ENCODE measurements around the gene ANXA2.

The ANXA2 gene

DNA sequence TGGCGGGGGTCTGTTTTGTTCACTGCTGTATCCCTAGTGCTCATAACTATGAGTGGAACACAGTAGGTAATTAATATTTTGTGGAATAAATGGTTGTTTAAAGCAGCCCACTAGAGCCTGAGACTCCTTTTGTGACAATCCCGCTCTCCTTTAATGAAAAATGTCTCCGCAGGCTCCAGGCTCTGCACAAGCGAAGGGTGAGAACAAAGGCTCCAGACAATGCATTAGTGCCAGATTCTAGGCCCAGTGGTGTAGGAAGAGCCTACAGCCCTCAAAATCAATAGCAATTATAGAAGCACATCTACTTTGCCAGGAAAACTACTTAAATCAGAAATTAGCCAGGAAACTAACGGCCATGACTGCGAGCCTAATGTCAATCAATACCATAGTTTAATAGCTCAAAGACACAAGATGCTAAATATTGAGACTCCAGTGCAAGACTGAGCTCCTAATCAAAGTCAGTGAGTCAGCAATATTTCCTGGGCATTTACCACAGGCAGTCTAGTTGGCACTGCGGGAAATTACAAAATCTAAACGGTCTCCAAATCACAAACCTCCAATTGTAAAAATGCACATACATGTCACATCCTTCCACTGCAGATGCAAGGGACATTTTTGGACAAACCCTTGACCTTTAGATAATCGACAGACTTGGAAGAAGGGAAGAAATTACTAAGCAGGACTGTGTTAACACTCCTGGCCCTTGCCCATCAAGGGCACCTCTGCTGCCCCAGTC is 2.3 kb downstream of the ANXA2 start:
- H3K4me2 ChIP-seq: peak overlapping the region; percentile 81 to 99 (median 94); a peak in 21 of 22 replicates
- peaks cover 28 to 81% (median 73%) of the 10 kb centered on the region in 10 experiments for H3K4me1 ChIP-seq
- peak overlapping the region in 8 of 10 experiments; percentile 69 to 99 (median 90); a peak in 15 of 20 replicates for H3K4me3 ChIP-seq
- H3K9me3 ChIP-seq (replicated peaks in 1 of 11): no peaks in the 10 kb centered on the region
- no peak for TF ChIP-seq Cebpa-rat (IDR thresholded peaks at IDR 0.05)
- peaks cover 14 to 66% (median 53%) of the 10 kb centered on the region in 11 experiments; a peak in 21 of 22 replicates for H3K36me3 ChIP-seq
- peak overlapping the region in 9 of 11 experiments; percentile 12 to 98 (median 96); a peak in 12 of 22 replicates for H3K9ac ChIP-seq
- peaks cover 0 to 72% (median 63%) of the 10 kb centered on the region in 11 experiments; a peak in 20 of 22 replicates for H4K20me1 ChIP-seq
- no peaks in the 10 kb centered on the region for H3K27me3 ChIP-seq
- H3K27ac ChIP-seq: peak overlapping the region; percentile 14 to 98 (median 40); a peak in 19 of 22 replicates

GRCh38 chr15:60394689-60395097 is 3.1 kb downstream of the ANXA2 start:
- H3K4me3 ChIP-seq: peak overlapping the region in 6 of 10 experiments; percentile 69 to 99 (median 94); a peak in 10 of 20 replicates
- H3K27me3 ChIP-seq: no peaks in the 10 kb centered on the region
- H3K9ac ChIP-seq: peak overlapping the region in 5 of 11 experiments; percentile 34 to 98 (median 96); a peak in 9 of 22 replicates
- H4K20me1 ChIP-seq: peaks cover 0 to 80% (median 71%) of the 10 kb centered on the region in 11 experiments; a peak in 21 of 22 replicates
- peaks cover 29 to 85% (median 79%) of the 10 kb centered on the region in 10 experiments for H3K4me1 ChIP-seq
- no peak for TF ChIP-seq Cebpa-rat (IDR thresholded peaks at IDR 0.05)
- peak overlapping the region in 8 of 11 experiments; percentile 81 to 99 (median 92); a peak in 15 of 22 replicates for H3K4me2 ChIP-seq
- peak overlapping the region in 8 of 11 experiments; percentile 18 to 98 (median 75); a peak in 11 of 22 replicates for H3K27ac ChIP-seq
- H3K9me3 ChIP-seq (replicated peaks in 1 of 11): no peaks in the 10 kb centered on the region
- peaks cover 14 to 73% (median 61%) of the 10 kb centered on the region in 11 experiments; a peak in 21 of 22 replicates for H3K36me3 ChIP-seq

GRCh38 chr15:60392986-60393790 is 4.6 kb downstream of the ANXA2 start:
- TF ChIP-seq Cebpa-rat (IDR thresholded peaks at IDR 0.05): peak in 1 of 11 experiments; percentile 44; a peak in 2 of 22 replicates
- H3K27ac ChIP-seq: peak overlapping the region in 4 of 11 experiments; percentile 27 to 98 (median 91); a peak in 5 of 22 replicates
- peaks cover 0 to 95% (median 86%) of the 10 kb centered on the region in 11 experiments; a peak in 21 of 22 replicates for H4K20me1 ChIP-seq
- H3K9ac ChIP-seq: peak overlapping the region in 4 of 11 experiments; percentile 9 to 97 (median 94); a peak in 7 of 22 replicates
- no peaks in the 10 kb centered on the region; a peak in 1 of 22 replicates for H3K9me3 ChIP-seq (replicated peaks in 1 of 11)
- H3K4me1 ChIP-seq: peaks cover 28 to 84% (median 74%) of the 10 kb centered on the region in 10 experiments
- peak overlapping the region in 5 of 10 experiments; percentile 16 to 99 (median 93); a peak in 8 of 20 replicates for H3K4me3 ChIP-seq
- H3K36me3 ChIP-seq: peaks cover 14 to 88% (median 68%) of the 10 kb centered on the region in 11 experiments; a peak in 21 of 22 replicates
- H3K27me3 ChIP-seq: no peaks in the 10 kb centered on the region
- peak overlapping the region in 10 of 11 experiments; percentile 5 to 99 (median 89); a peak in 17 of 22 replicates for H3K4me2 ChIP-seq

DNA sequence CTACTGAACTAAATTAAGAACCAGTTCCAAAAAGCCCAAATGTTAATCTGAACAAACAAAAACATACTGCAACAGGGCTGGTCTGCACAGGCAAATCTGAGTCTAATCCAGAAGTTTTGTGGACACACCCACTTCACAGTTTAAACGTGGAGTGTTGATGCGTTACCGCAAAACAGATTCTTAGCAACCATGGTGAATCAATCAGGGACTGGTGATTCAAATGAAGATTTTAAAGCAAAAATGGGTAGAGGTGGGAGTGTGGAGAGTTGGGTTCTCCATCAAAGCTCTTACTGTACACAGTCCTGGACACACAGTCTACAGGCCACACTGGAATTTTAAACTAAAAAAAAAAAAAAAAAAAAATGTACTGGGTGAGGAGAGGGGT is 5.2 kb downstream of the ANXA2 start:
- peak overlapping the region in 3 of 11 experiments; percentile 92 to 97 (median 96); a peak in 5 of 22 replicates for H3K9ac ChIP-seq

DNA sequence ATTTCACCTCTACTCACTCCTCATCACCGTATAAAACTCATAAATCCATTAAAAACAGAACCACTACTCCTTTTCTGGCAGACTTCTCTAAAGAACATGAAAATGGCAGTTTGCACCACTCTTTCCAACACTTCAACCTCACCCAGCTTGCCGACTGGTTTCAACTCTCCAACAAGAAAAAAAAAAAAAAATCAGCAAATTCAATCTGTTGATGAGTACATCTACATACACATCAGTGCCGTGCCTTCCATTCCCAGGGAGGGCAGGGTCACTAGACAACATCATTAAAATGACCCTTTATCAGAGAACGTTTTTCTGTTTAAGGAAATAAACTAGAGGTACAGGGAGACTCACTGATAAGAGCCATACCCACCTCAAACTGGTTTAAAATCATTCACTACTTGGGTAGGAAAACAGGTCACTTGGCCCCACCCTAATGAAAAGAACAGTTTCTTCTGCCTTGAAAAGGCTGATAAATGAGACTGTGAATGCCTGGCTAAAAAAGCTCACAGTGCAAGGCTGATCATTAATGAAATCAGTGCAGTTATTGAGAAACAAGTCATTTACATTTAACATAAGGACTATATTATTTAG is 6.0 kb downstream of the ANXA2 start:
- peaks cover 22 to 96% (median 72%) of the 10 kb centered on the region in 10 experiments for H3K4me1 ChIP-seq
- peak overlapping the region in 2 of 10 experiments; percentile 1 to 7; a peak in 2 of 20 replicates for H3K4me3 ChIP-seq
- H4K20me1 ChIP-seq: peaks cover 0 to 100% (median 99%) of the 10 kb centered on the region in 11 experiments; a peak in 21 of 22 replicates
- H3K27me3 ChIP-seq: no peaks in the 10 kb centered on the region
- peak overlapping the region in 2 of 11 experiments; percentile 46 to 96; a peak in 3 of 22 replicates for H3K27ac ChIP-seq
- H3K9me3 ChIP-seq (replicated peaks in 1 of 11): peaks cover 0 to 9% (median 0%) of the 10 kb centered on the region in 11 experiments; a peak in 2 of 22 replicates
- TF ChIP-seq Cebpa-rat (IDR thresholded peaks at IDR 0.05): no peak
- peak overlapping the region in 3 of 11 experiments; percentile 31 to 97 (median 92); a peak in 4 of 22 replicates for H3K9ac ChIP-seq
- H3K36me3 ChIP-seq: peaks cover 14 to 100% (median 81%) of the 10 kb centered on the region in 11 experiments; a peak in 21 of 22 replicates
- H3K4me2 ChIP-seq: peak overlapping the region in 5 of 11 experiments; percentile 37 to 99 (median 97); a peak in 10 of 22 replicates

More for the DNA sequence above, 5.2 kb downstream of the ANXA2 start:
- Histone ChIP-seq H3K27me3 (no peaks in the 10 kb centered on the region), H3K9me3 (replicated peaks in 1 of 11) (peaks cover 0 to 4% (median 0%) of the 10 kb centered on the region in 11 experiments; a peak in 2 of 22 replicates), H3K36me3 (peaks cover 14 to 94% (median 73%) of the 10 kb centered on the region in 11 experiments; a peak in 21 of 22 replicates), H3K4me2 (peak overlapping the region in 7 of 11 experiments; percentile 42 to 99 (median 94); a peak in 12 of 22 replicates), H3K27ac (peak overlapping the region in 3 of 11 experiments; percentile 86 to 98 (median 96); a peak in 4 of 22 replicates), H3K4me3 (peak overlapping the region in 4 of 10 experiments; percentile 35 to 99 (median 81); a peak in 7 of 20 replicates), H4K20me1 (peaks cover 0 to 100% (median 92%) of the 10 kb centered on the region in 11 experiments; a peak in 21 of 22 replicates), H3K4me1 (peaks cover 27 to 89% (median 73%) of the 10 kb centered on the region in 10 experiments)
- TF ChIP-seq Cebpa-rat (IDR thresholded peaks at IDR 0.05): no peak

DNA sequence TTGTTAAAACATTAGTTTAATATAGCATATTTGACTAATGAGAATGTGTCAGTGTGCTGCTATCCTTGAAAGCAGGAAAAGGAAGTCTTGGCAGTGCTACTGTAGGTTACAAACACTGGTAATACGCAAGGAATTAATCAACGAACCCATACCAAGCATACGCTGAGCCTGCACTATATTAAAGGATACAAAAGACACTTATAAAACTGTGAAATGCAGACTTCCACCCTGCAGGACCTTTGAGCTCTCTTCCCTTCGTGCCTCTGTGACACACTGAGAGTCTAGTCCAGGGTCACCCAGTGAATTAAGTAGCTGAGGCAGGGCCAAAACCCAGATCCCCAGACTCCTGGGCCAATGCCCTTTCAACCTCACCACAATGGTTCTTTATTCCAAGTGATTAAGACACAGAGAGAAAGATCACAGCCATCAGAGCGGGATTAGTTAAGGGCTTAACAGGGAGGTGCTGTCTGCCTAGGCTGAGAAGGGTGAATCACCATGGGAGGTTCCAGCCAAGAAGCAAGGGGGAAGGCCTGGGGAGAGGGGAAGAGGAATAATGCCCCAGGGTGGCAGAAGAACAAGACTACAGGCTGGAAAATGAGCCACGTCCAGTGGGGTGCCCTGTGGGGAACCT is 6.8 kb downstream of the ANXA2 start:
- TF ChIP-seq Cebpa-rat (IDR thresholded peaks at IDR 0.05): no peak
- Histone ChIP-seq H3K4me2 (peak overlapping the region in 7 of 11 experiments; percentile 3 to 99 (median 94); a peak in 11 of 22 replicates), H3K4me1 (peaks cover 14 to 100% (median 64%) of the 10 kb centered on the region in 10 experiments), H4K20me1 (peaks cover 0 to 100% (median 99%) of the 10 kb centered on the region in 11 experiments; a peak in 20 of 22 replicates), H3K9me3 (replicated peaks in 1 of 11) (peaks cover 0 to 9% (median 0%) of the 10 kb centered on the region in 11 experiments; a peak in 2 of 22 replicates), H3K4me3 (peak overlapping the region in 1 of 10 experiments; percentile 1; a peak in 1 of 20 replicates), H3K27ac (peak overlapping the region in 3 of 11 experiments; percentile 22 to 96 (median 46); a peak in 1 of 22 replicates), H3K9ac (peak overlapping the region in 2 of 11 experiments; percentile 92 to 97; a peak in 2 of 22 replicates), H3K36me3 (peaks cover 14 to 100% (median 83%) of the 10 kb centered on the region in 11 experiments; a peak in 21 of 22 replicates), H3K27me3 (no peaks in the 10 kb centered on the region)

DNA sequence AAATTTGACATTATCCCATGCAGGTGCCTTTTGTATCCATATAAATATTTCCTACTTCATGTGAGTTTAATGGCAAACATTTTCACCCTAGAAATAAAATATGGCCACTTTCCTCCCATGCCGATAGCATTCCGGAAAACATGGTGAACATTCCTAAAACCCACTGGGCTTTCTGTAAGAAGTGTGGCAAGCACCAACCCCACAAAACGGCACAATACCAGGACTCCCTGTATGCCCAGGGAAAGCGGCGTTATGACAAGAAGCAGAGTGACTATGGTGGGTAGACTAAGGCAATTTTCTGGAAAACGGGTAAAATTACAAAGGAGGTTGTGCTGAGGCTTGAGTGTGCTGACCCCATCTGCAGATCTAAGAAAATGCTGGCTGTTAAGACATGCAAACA is 7.6 kb downstream of the ANXA2 start:
- Histone ChIP-seq H3K27ac (no peak overlapping the region), H3K27me3 (no peaks in the 10 kb centered on the region), H3K9ac (peak overlapping the region in 2 of 11 experiments; percentile 15 to 17; a peak in 2 of 22 replicates), H4K20me1 (peaks cover 0 to 100% (median 99%) of the 10 kb centered on the region in 11 experiments; a peak in 20 of 22 replicates), H3K4me2 (peak overlapping the region in 7 of 11 experiments; percentile 43 to 99 (median 58); a peak in 11 of 22 replicates), H3K36me3 (peaks cover 10 to 100% (median 83%) of the 10 kb centered on the region in 11 experiments; a peak in 20 of 22 replicates), H3K9me3 (replicated peaks in 1 of 11) (peaks cover 0 to 9% (median 0%) of the 10 kb centered on the region in 11 experiments; a peak in 2 of 22 replicates), H3K4me3 (peak overlapping the region in 1 of 10 experiments; percentile 1; a peak in 1 of 20 replicates), H3K4me1 (peaks cover 11 to 100% (median 57%) of the 10 kb centered on the region in 10 experiments)
- TF ChIP-seq Cebpa-rat (IDR thresholded peaks at IDR 0.05): no peak
